GM23248 (cell line): Measurements from ENCODE around the gene C1QA. TPM values are rescaled to one million over a fixed set of nuclear protein-coding genes. Genes with fewer than 3 reads are reported as not detected.

Experiments
- DNase-seq: peaks from one replicate; pipeline ENCODE4 v3.0.0-alpha.2; 2015
- H2AFZ ChIP-seq: fragments of 200-600 bp; sonication (generic); 2 replicates; pipeline ENCODE4 v1.6.1; 2016; ENCODE audit warnings: antibody characterized with exemption
- H3F3A ChIP-seq: fragments of 200-600 bp; sonication (generic); 2 replicates; pipeline ENCODE4 v1.6.1; 2016; ENCODE audit warnings: mild to moderate bottlenecking, antibody characterized with exemption, mixed run types; ENCODE audit not compliant: insufficient read depth
- H3K27ac ChIP-seq: fragments of 200-600 bp; sonication (generic); 2 replicates; pipeline ENCODE4 v1.5.1; 2016; ENCODE audit warnings: mild to moderate bottlenecking
- H3K27me3 ChIP-seq: fragments of 200-600 bp; sonication (generic); replicated peaks from 2 replicates; pipeline ENCODE4 v1.6.1; 2016; ENCODE audit warnings: mild to moderate bottlenecking; ENCODE audit not compliant: insufficient read depth
- H3K36me3 ChIP-seq: fragments of 200-600 bp; sonication (generic); 2 replicates; pipeline ENCODE4 v1.6.1; 2016; ENCODE audit warnings: low read depth, mild to moderate bottlenecking
- H3K4me1 ChIP-seq: fragments of 200-600 bp; sonication (generic); 2 replicates; pipeline ENCODE4 v1.6.1; 2016; ENCODE audit warnings: mild to moderate bottlenecking; ENCODE audit not compliant: insufficient read depth
- H3K4me2 ChIP-seq: fragments of 200-600 bp; sonication (generic); one replicate; pipeline ENCODE4 v1.6.1; 2016; ENCODE audit warnings: mild to moderate bottlenecking; ENCODE audit not compliant: unreplicated experiment
- H3K4me3 ChIP-seq: fragments of 200-600 bp; sonication (generic); 2 replicates; pipeline ENCODE4 v1.5.1; 2016; ENCODE audit warnings: mild to moderate bottlenecking
- H3K79me2 ChIP-seq: fragments of 200-600 bp; sonication (generic); 2 replicates; pipeline ENCODE4 v1.6.1; 2016; ENCODE audit warnings: mild to moderate bottlenecking; ENCODE audit not compliant: insufficient read depth
- H3K9ac ChIP-seq: fragments of 200-600 bp; sonication (generic); 2 replicates; pipeline ENCODE4 v1.6.1; 2016; ENCODE audit warnings: mild to moderate bottlenecking
- H3K9me2 ChIP-seq: fragments of 200-600 bp; sonication (generic); 2 replicates; pipeline ENCODE4 v1.6.1; 2016; ENCODE audit warnings: mixed run types, mild to moderate bottlenecking, moderate library complexity; ENCODE audit not compliant: insufficient read depth
- H3K9me3 ChIP-seq: fragments of 200-600 bp; sonication (generic); one replicate; pipeline ENCODE4 v1.6.1; 2017; ENCODE audit warnings: low read depth
- H4K20me1 ChIP-seq: fragments of 200-600 bp; sonication (generic); 2 replicates; pipeline ENCODE4 v1.6.0; 2016; ENCODE audit not compliant: insufficient read depth
- EZH2 ChIP-seq: fragments of 200-600 bp; sonication (generic); IDR thresholded peaks from 2 replicates; pipeline ENCODE4 v1.6.1; 2018; ENCODE audit warnings: antibody characterized with exemption, mild to moderate bottlenecking; ENCODE audit not compliant: insufficient read depth, poor library complexity, severe bottlenecking
- EZH2phosphoT487 ChIP-seq: fragments of 200-600 bp; sonication (generic); IDR thresholded peaks from 2 replicates; pipeline ENCODE4 v1.6.1; 2018; ENCODE audit warnings: antibody characterized with exemption, moderate library complexity, mild to moderate bottlenecking, low read depth; ENCODE audit not compliant: insufficient read depth
- WGBS, 2 experiments: methylation state at CpG; one replicate each; pipeline ENCODE4 v1.1.6; 2015 to 2017; ENCODE audit warnings: low lambda C conversion rate in 2 of 2, low coverage in 1 of 2; ENCODE audit errors: missing lambda C conversion rate in 2 of 2; 5-methylcytosine and 5-hydroxymethylcytosine counted together
- in situ Hi-C: fragments of 300-500 bp; cut with MboI; formaldehyde crosslinking; loops from 2 replicates; pipeline ENCODE4 v1.15.0; 2020
- polyA plus RNA-seq: library from polyadenylated mRNA; unstranded; fragments of >200 nt; fragmentation: Nextera tagmentation; extraction: Ambion mirVana; gene quantifications from 2 replicates; pipeline ENCODE4 v1.2.1, GENCODE V29; 2016
- total RNA-seq: library from RNA; depleted of rRNA; stranded (reverse); fragments of >200 nt; shearing (Covaris generic); gene quantifications from 2 replicates; pipeline ENCODE4 v1.2.3, GENCODE V29; 2014

C1QA gene
- total and polyA plus RNA-seq, 2 experiments from 2014 or later, result not detected

DNA sequence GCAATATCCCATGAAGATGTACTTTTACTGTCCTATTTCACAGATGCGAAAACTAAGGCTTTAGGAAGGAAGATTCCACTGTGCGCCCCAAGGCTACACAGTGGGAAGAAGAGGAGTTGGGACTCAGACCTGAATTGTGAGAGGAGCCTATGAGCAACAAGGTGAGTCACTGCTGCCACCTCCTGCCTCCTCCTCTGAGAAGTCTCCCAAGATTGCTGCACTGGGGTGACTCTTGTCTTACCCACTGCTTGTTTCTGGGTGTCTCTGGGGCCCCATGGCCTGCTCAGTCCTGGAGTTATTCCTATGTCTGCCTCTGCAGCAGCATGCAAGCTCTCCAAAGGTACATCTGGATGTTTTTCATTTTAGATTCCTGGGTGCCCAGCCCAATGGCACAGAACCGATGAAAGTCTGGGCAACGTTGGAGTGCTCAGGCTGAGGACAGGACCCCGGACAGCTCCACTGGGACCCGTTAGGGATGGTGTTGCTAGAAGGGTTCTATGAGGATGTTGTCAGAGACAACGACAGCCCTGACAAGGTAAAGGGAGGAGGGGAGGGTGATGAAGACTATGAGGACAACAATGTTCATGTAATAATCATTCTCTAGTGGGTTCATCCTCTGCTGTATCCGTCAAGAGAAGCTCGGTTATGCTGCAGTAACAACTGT lies 11.0 kb upstream of the C1QA start:
- Histone ChIP-seq H4K20me1 (no peaks in the 10 kb centered on the region), H3K4me3 (no peak overlapping the region), H3K9me3 (no peaks in the 10 kb centered on the region), H3K27me3 (peaks cover 66% of the 10 kb centered on the region), H3K9ac (no peak overlapping the region), H3F3A (no peaks in the 10 kb centered on the region), H3K4me2 (no peak overlapping the region), H3K79me2 (no peaks in the 10 kb centered on the region), H3K36me3 (no peaks in the 10 kb centered on the region), H2AFZ (no peak overlapping the region), H3K9me2 (no peaks in the 10 kb centered on the region), H3K4me1 (no peaks in the 10 kb centered on the region), H3K27ac (no peak overlapping the region)
- peak; percentile 35 for DNase-seq
- in situ Hi-C loops, result no loop called here
- TF ChIP-seq EZH2phosphoT487 (no peak), EZH2 (no peak)
- WGBS, 2 experiments, result 35 to 36% methylated on average over 9 of the region's 9 CpGs

DNA sequence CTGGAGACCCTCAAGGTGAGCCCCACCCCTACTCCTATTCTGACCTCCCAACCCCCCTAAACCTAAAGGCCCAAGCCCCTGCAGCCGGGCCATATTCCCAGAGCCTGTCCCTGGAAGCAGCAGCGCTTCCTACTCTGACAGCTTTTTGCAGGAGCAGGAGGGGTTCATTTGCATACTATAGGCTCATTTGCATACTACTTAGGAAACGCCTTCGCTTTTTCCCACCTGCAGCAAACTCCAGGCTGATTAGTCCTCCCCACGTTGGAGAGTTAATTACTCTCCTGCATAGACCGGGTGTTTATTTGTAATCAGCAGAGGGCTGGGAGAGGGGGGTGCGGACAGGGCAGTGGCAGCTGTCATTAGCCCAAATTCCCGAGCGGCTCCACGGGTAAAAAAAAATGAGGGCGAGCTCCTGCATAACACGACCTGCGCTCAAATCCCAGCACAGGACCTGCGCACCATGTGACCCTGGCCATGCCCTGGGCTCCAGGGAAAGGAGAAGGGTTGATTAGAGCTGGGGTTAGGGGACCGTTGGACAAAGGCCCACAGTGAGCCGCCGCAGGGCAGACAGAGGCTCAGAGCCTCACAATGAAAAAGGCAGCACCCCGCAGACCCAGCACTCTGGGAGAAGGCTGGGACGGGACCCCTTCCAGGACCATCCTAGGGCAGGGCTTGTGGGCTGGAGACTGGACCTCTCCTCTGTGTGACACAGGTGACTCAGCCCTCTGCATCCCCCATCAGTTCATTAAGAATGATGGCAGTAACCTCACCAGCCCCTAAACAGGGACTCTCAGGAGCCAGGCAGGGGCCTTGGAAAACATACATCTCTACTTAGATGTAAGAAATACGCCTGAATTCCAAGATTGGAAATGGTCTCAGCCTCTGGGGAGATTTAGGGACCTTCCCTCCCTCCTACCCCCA lies 9.9 kb upstream of the C1QA start:
- no peaks in the 10 kb centered on the region for H3K4me1 ChIP-seq
- H3K9ac ChIP-seq, result no peak overlapping the region
- in situ Hi-C loops, result no loop called here
- peaks cover 66% of the 10 kb centered on the region for H3K27me3 ChIP-seq
- TF ChIP-seq EZH2 (no peak), EZH2phosphoT487 (no peak)
- WGBS, 2 experiments, result 7 to 10% methylated on average over 20 of the region's 20 CpGs
- no peaks in the 10 kb centered on the region for H3K79me2 ChIP-seq
- no peak overlapping the region for H2AFZ ChIP-seq
- H4K20me1 ChIP-seq, result no peaks in the 10 kb centered on the region
- no peak for DNase-seq
- no peaks in the 10 kb centered on the region for H3K9me3 ChIP-seq
- H3K4me2 ChIP-seq, result no peak overlapping the region
- no peak overlapping the region for H3K4me3 ChIP-seq
- no peaks in the 10 kb centered on the region for H3K36me3 ChIP-seq
- no peak overlapping the region for H3K27ac ChIP-seq
- H3F3A ChIP-seq, result no peaks in the 10 kb centered on the region
- no peaks in the 10 kb centered on the region for H3K9me2 ChIP-seq

DNA sequence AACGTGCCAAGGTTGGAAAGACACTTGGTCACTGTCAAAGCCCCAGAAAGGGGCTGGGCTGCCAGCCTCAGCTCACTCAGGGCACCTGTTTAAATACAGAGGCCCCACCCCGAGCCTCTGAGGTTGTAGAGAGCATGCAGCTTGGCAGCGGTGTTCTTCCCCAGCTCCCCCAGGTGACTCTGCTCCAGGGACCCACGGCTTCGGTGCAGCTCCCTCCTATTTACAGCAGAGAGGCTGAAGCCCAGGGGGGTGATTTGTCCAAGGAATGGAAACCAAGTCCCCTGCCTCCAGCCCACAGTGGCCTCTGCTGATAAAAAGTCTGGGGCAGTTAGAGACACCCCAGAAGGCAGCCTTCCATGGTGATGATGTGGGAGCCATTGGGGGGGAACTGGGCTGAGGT lies 9.1 kb upstream of the C1QA start:
- Histone ChIP-seq H3K27ac (no peak overlapping the region), H3K79me2 (no peaks in the 10 kb centered on the region), H3K9me2 (no peaks in the 10 kb centered on the region), H3F3A (no peaks in the 10 kb centered on the region), H3K4me3 (no peak overlapping the region), H4K20me1 (no peaks in the 10 kb centered on the region), H3K36me3 (no peaks in the 10 kb centered on the region), H3K4me1 (no peaks in the 10 kb centered on the region), H3K27me3 (peaks cover 68% of the 10 kb centered on the region), H3K9me3 (no peaks in the 10 kb centered on the region), H3K4me2 (no peak overlapping the region), H2AFZ (no peak overlapping the region), H3K9ac (no peak overlapping the region)
- DNase-seq, result no peak
- WGBS, 2 experiments, result 16 to 20% methylated on average over 5 of the region's 5 CpGs
- no peak for TF ChIP-seq EZH2phosphoT487
- TF ChIP-seq EZH2, result no peak
- in situ Hi-C loops, result no loop called here

DNA sequence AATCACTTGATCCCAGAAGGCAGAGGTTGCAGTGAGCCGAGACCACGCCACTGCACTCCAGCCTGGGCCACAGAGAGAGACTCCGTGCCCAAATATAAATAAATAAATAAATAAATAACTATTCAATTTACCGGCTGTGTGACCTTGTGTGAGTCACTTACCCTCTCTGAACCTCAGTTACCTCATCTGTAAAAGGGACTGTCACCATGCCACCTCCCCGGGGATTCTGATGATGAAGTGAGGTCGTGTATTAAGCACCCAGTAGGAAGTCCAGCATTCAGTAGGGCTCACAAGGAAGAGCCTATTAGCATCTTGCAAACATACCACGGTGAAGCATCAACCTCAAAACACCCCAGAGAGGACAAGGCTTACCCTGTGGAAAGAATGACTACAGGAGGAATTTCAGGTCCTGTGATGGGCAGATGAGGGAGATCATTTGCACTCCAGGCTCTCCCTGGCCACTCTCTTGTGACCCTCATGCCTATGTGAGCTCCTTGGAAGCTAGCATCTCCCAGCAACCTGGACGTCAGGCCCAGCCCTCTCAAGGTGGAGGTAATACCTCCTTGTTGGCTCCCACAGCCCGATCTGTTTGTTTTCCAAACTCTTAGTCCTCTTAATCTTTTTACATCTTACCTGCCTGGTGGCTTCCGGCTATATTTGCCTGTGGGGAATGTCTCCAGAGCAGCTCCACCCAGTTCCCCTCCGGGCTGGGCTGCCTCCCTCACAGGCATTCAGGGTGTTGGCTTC lies 7.6 kb upstream of the C1QA start:
- Histone ChIP-seq H2AFZ (no peak overlapping the region), H3K4me3 (no peak overlapping the region), H3K9me3 (no peaks in the 10 kb centered on the region), H3K4me1 (no peaks in the 10 kb centered on the region), H4K20me1 (no peaks in the 10 kb centered on the region), H3K4me2 (no peak overlapping the region), H3K79me2 (no peaks in the 10 kb centered on the region), H3K27me3 (peaks cover 71% of the 10 kb centered on the region), H3F3A (no peaks in the 10 kb centered on the region), H3K9ac (no peak overlapping the region), H3K9me2 (no peaks in the 10 kb centered on the region), H3K36me3 (no peaks in the 10 kb centered on the region), H3K27ac (no peak overlapping the region)
- in situ Hi-C loops, result no loop called here
- TF ChIP-seq EZH2phosphoT487, result no peak
- 44 to 46% methylated on average over 11 of the region's 11 CpGs for WGBS, 2 experiments
- DNase-seq, result no peak
